Measurements from ENCODE around the gene SLK. TPM values are rescaled to one million over a fixed set of nuclear protein-coding genes. Genes with fewer than 3 reads are reported as not detected.

SLK gene
- total RNA-seq, 2 experiments from 2014 or later = 31.2 to 32.6 TPM

GRCh38 chr10:104043185-104043830 lies 76.4 kb downstream of the SLK start:
- ATAC-seq (no peak), DNase-seq (peak; percentile 31)
- Mint-ChIP-seq H3K4me3 (no peak overlapping the region), H3K4me1 (no peaks in the 10 kb centered on the region), H3K9me3 (ENCODE audit: low read depth) (no peaks in the 10 kb centered on the region), H3K27ac (no peak overlapping the region), H3K36me3 (no peaks in the 10 kb centered on the region), H3K27me3 (no peaks in the 10 kb centered on the region)
- CTCF ChIA-PET = no interaction called here

GRCh38 chr10:104043854-104044253 lies 76.9 kb downstream of the SLK start:
- Mint-ChIP-seq H3K36me3 (no peaks in the 10 kb centered on the region), H3K27ac (no peak overlapping the region), H3K27me3 (no peaks in the 10 kb centered on the region), H3K4me3 (no peak overlapping the region), H3K4me1 (no peaks in the 10 kb centered on the region), H3K9me3 (ENCODE audit: low read depth) (no peaks in the 10 kb centered on the region)
- ATAC-seq (no peak), DNase-seq (peak; percentile 31)
- CTCF ChIA-PET = no interaction called here

- Mint-ChIP-seq H3K4me1 (peaks cover 4% of the 10 kb centered on the region), H3K27ac (no peak overlapping the region), H3K36me3 (no peaks in the 10 kb centered on the region), H3K27me3 (no peaks in the 10 kb centered on the region), H3K9me3 (ENCODE audit: low read depth) (no peaks in the 10 kb centered on the region), H3K4me3 (no peak overlapping the region)
- ATAC-seq (no peak), DNase-seq (peak; percentile 40)
- CTCF ChIA-PET = no interaction called here
These were observed 78.5 kb downstream of the SLK start for GRCh38 chr10:104045151-104046089.

- no peaks in the 10 kb centered on the region for H3K36me3 Mint-ChIP-seq
- H3K27me3 Mint-ChIP-seq = no peaks in the 10 kb centered on the region
- H3K27ac Mint-ChIP-seq = no peak overlapping the region
- peaks cover 4% of the 10 kb centered on the region for H3K4me1 Mint-ChIP-seq
- CTCF ChIA-PET = no interaction called here
- ATAC-seq (no peak), DNase-seq (no peak)
- H3K4me3 Mint-ChIP-seq = no peak overlapping the region
- H3K9me3 Mint-ChIP-seq (ENCODE audit: low read depth) = no peaks in the 10 kb centered on the region
These were observed 79.7 kb downstream of the SLK start for GRCh38 chr10:104046651-104047050.

GRCh38 chr10:104049504-104050250 lies 82.7 kb downstream of the SLK start:
- CTCF ChIA-PET = interaction anchor here (1.3 kb wide), 1 partner anchor 161 kb away, joined by 3 read pairs; no protein-coding TSS in a partner anchor
- Mint-ChIP-seq H3K4me1 (peaks cover 4% of the 10 kb centered on the region), H3K9me3 (ENCODE audit: low read depth) (no peaks in the 10 kb centered on the region), H3K27ac (no peak overlapping the region), H3K36me3 (no peaks in the 10 kb centered on the region), H3K27me3 (no peaks in the 10 kb centered on the region), H3K4me3 (no peak overlapping the region)
- no peak for DNase-seq
- no peak for ATAC-seq

DNA sequence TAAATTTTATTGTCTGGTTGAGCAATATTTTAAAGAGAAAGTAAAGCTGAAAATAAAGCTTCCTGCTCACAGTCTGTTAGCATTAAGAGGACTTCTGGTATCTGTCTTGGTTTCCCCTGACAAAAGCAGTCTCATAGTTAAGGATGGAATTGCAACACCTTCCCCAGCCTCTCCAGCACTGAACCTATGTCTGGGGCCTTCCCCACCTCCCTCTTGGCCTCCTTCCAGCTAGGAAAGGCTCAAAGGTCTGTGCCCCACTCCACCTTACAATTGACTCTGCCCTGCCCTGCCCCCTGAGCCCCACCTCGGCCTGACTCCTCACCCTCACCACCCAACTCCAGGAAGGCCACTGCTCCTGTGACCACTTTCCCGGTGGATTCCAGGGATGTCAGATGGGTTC lies 85.5 kb downstream of the SLK start:
- Mint-ChIP-seq H3K27ac (no peak overlapping the region), H3K27me3 (no peaks in the 10 kb centered on the region), H3K36me3 (no peaks in the 10 kb centered on the region), H3K9me3 (ENCODE audit: low read depth) (no peaks in the 10 kb centered on the region), H3K4me1 (peaks cover 4% of the 10 kb centered on the region), H3K4me3 (no peak overlapping the region)
- ATAC-seq (no peak), DNase-seq (no peak)
- CTCF ChIA-PET = no interaction called here

DNA sequence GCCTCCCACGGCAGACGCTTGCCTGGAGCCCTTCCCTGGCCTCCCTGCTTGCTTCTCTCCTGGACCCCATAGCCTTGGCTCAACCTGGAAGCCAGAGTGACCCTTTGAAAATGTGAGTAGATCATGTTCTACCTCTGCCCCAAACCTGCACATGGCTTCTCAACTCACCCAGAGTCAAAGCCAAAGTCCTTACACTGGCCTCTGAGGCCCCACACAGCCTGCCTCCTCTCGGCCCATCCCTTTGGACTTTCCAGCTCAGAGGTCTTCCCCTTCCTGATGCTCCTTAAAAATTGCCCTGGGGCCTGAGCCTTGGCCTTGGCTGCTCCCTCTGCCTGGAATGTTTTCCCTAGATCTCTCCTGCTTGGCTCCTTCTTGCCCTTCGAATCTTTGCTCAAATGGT lies 86.3 kb downstream of the SLK start:
- no peaks in the 10 kb centered on the region for H3K9me3 Mint-ChIP-seq (ENCODE audit: low read depth)
- no peak for DNase-seq
- peaks cover 4% of the 10 kb centered on the region for H3K4me1 Mint-ChIP-seq
- no peak for ATAC-seq
- CTCF ChIA-PET = no interaction called here
- H3K36me3 Mint-ChIP-seq = no peaks in the 10 kb centered on the region
- no peaks in the 10 kb centered on the region for H3K27me3 Mint-ChIP-seq
- H3K27ac Mint-ChIP-seq = no peak overlapping the region
- no peak overlapping the region for H3K4me3 Mint-ChIP-seq

GRCh38 chr10:104054430-104054829 lies 87.5 kb downstream of the SLK start:
- CTCF ChIA-PET = no interaction called here
- no peaks in the 10 kb centered on the region for H3K9me3 Mint-ChIP-seq (ENCODE audit: low read depth)
- H3K4me1 Mint-ChIP-seq = peaks cover 3% of the 10 kb centered on the region
- no peaks in the 10 kb centered on the region for H3K27me3 Mint-ChIP-seq
- H3K36me3 Mint-ChIP-seq = no peaks in the 10 kb centered on the region
- no peak overlapping the region for H3K27ac Mint-ChIP-seq
- H3K4me3 Mint-ChIP-seq = no peak overlapping the region
- ATAC-seq = no peak
- no peak for DNase-seq

GRCh38 chr10:104056619-104057273 lies 89.8 kb downstream of the SLK start:
- H3K36me3 Mint-ChIP-seq = no peaks in the 10 kb centered on the region
- H3K27ac Mint-ChIP-seq = no peak overlapping the region
- DNase-seq = no peak
- CTCF ChIA-PET = interaction anchor here (1.3 kb wide), 1 partner anchor 66 kb away, joined by 3 read pairs; no protein-coding TSS in a partner anchor
- no peaks in the 10 kb centered on the region for H3K9me3 Mint-ChIP-seq (ENCODE audit: low read depth)
- no peak for ATAC-seq
- no peaks in the 10 kb centered on the region for H3K27me3 Mint-ChIP-seq
- no peak overlapping the region for H3K4me3 Mint-ChIP-seq
- H3K4me1 Mint-ChIP-seq = no peaks in the 10 kb centered on the region

DNA sequence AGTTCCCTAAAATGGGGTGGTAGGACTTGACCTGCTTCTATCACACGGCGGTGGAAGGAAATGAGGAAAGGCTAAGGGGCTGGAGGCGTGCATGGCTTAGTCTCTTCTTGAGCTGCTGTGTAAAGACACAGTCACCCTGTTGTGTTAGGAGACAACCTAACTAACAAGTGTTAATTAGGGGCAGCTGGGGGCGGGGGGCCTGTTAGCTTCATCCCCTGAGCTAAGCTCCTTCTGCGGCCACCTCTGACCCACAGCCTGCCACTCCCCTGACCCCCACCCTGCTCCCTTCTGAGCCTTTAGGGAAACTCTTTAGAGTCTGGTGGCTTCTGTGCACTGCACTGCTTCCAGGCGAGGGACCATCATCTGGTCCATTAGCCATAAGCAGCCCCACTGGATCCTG lies 90.8 kb downstream of the SLK start:
- Mint-ChIP-seq H3K4me3 (no peak overlapping the region), H3K36me3 (no peaks in the 10 kb centered on the region)

DNA sequence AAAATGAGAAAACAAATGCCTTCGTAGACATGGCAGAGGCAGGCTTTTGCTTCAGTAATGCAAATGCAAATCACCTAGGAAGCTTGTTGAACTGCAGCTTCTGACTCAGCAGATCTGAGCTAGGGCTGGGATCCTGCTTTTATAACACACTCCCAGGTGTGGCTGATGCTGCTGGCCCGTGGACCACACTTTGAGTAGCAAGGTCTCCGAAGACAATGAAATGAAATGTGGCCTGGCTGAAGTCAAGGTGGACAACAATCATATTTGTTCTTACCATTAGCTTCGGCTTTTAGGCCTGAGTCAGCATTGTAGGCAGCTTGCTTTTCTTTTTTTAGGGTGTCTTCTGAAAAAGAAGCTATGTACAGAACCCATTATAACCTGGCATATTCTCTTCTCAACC lies 92.4 kb downstream of the SLK start:
- CTCF ChIA-PET = interaction anchor here (1.0 kb wide), 1 partner anchor 63 kb away, joined by 3 read pairs; the partner anchor contains the start of gene SFR1
- no peaks in the 10 kb centered on the region for H3K27me3 Mint-ChIP-seq

More for the DNA sequence above, 90.8 kb downstream of the SLK start:
- CTCF ChIA-PET = interaction anchor here (1.3 kb wide), 1 partner anchor 65 kb away, joined by 3 read pairs; no protein-coding TSS in a partner anchor
- no peak for DNase-seq
- Mint-ChIP-seq H3K9me3 (ENCODE audit: low read depth) (no peaks in the 10 kb centered on the region), H3K27ac (no peak overlapping the region), H3K4me1 (no peaks in the 10 kb centered on the region), H3K27me3 (no peaks in the 10 kb centered on the region)
- ATAC-seq = no peak

DNA sequence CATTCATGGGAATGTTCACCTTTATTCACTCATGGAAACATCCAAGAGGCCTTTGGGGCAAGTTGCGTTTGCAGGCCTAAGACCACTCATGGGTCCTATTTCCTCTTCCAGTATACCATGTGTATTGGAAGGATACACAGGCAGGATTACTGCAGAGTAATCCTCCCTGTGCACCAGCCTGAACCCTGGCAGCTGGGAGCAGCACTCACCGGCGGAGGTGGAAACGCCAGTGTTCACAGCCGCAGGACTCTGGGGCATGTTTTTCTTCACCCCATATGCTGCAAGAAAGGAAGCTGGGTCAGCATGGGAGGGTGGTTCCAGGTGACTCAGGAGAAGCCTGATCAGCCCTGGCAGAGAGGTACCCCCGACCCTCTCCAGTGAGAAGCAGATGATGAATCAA lies 94.3 kb downstream of the SLK start:
- Mint-ChIP-seq H3K9me3 (ENCODE audit: low read depth) (no peaks in the 10 kb centered on the region), H3K4me1 (no peaks in the 10 kb centered on the region), H3K36me3 (no peaks in the 10 kb centered on the region), H3K27me3 (peaks cover 7% of the 10 kb centered on the region), H3K27ac (no peak overlapping the region), H3K4me3 (no peak overlapping the region)
- CTCF ChIA-PET = interaction anchor here (1.0 kb wide), 1 partner anchor 23 kb away, joined by 3 read pairs; no protein-coding TSS in a partner anchor
- DNase-seq = no peak
- no peak for ATAC-seq

More for the DNA sequence above, 92.4 kb downstream of the SLK start:
- Mint-ChIP-seq H3K9me3 (ENCODE audit: low read depth) (no peaks in the 10 kb centered on the region), H3K4me1 (no peaks in the 10 kb centered on the region), H3K27ac (no peak overlapping the region), H3K4me3 (no peak overlapping the region), H3K36me3 (no peaks in the 10 kb centered on the region)
- no peak for ATAC-seq
- no peak for DNase-seq

DNA sequence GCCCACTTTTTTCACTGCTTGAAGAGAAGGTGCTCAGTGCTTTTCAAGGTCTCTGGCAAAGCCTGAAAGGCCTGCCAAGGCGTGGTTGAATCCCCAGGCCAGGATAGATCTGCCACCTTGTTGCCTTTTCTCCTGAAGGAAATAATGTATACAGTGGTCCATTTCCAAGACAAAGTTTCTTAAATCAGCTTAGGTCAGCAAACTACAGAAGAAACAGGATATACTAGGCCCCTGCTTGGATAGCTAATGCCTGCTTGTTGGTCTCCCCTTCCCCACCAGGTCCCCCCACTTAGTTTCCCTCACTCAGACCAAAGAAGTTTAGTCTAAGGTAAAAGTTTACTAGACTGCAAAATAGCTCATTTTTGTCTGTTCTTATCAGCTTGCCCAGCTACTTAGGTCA lies 98.8 kb downstream of the SLK start:
- no peak overlapping the region for H3K27ac Mint-ChIP-seq
- no peak for ATAC-seq
- no peaks in the 10 kb centered on the region for H3K9me3 Mint-ChIP-seq (ENCODE audit: low read depth)
- no peak overlapping the region for H3K4me3 Mint-ChIP-seq
- no peaks in the 10 kb centered on the region for H3K4me1 Mint-ChIP-seq
- no peak for DNase-seq
- no peaks in the 10 kb centered on the region for H3K36me3 Mint-ChIP-seq
- CTCF ChIA-PET = no interaction called here
- peaks cover 7% of the 10 kb centered on the region for H3K27me3 Mint-ChIP-seq

All from activated CD8-positive, alpha-beta memory T cell treated with anti-CD3 and anti-CD28 coated beads, Interleukin-2, amount 10 ng/mL, durations not matched to agents 7 days and 5 days (primary cell).